OCI-M2 (cell line): ENCODE data around the gene PPP6R2.
"Not testable (repeated sequence)": the region's sequence is repeated elsewhere in the genome, so short reads cannot be mapped to it uniquely, and the experiment has no call there.

Source experiments
- DNase-seq: peaks from one replicate; lab custom pipeline; 2025; ENCODE audit not compliant: unreplicated experiment; lab: John Stamatoyannopoulos, UW

The PPP6R2 gene

DNA sequence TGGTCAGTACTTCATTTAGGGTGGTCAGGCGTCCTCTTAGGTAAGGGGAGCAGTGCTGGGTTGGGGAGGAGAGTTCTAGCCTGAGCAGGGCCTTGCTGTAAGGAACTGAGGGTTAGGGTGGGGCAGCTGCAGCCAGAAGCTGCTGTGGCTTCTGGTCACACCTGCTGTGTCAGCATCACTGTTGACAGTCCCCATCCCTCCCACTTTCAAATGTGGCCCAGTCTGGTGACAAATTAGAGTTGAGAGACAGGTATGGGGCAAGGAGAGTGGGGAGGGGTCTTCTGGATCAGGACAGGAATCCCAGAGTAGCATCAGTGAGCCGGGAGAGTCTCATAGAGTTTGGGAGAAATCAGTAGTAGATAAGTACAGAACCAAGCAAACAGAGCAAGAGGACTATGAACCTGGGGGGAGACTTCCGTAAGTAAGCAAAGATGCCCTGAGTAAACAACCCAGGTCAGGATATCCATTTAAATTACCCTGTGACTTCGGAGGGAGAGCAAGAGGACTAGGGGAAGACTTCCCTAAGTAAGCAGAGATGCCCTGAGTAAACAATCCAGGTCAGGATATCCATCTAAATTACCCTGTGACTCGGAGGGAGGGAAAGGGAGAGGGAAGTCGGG is 53.7 kb downstream of the PPP6R2 start:
- no peak for DNase-seq

DNA sequence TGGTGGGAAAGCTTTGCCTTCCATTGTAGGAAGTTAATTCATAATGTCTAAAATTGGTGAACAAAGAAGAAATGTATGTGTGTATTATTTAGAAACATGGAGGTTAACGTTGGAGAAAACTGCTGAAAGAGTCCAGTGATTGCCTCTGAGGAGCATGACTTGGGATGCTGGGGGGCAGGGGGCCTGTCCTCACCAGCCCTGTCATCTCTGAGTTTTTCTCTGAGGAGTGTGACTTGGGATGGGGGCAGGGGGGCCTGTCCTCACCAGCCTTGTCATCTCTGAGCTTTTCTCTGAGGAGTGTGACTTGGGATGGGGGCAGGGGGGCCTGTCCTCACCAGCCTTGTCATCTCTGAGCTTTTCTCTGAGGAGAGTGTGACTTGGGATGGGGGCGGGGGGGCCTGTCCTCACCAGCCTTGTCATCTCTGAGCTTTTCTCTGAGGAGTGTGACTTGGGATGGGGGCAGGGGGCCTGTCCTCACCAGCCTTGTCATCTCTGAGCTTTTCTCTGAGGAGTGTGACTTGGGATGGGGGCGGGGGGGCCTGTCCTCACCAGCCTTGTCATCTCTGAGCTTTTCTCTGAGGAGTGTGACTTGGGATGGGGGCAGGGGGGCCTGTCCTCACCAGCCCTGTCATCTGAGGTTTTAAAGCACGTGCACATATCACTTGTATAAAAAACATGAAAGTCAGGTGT is 54.4 kb downstream of the PPP6R2 start:
- DNase-seq: not testable (repeated sequence)

DNA sequence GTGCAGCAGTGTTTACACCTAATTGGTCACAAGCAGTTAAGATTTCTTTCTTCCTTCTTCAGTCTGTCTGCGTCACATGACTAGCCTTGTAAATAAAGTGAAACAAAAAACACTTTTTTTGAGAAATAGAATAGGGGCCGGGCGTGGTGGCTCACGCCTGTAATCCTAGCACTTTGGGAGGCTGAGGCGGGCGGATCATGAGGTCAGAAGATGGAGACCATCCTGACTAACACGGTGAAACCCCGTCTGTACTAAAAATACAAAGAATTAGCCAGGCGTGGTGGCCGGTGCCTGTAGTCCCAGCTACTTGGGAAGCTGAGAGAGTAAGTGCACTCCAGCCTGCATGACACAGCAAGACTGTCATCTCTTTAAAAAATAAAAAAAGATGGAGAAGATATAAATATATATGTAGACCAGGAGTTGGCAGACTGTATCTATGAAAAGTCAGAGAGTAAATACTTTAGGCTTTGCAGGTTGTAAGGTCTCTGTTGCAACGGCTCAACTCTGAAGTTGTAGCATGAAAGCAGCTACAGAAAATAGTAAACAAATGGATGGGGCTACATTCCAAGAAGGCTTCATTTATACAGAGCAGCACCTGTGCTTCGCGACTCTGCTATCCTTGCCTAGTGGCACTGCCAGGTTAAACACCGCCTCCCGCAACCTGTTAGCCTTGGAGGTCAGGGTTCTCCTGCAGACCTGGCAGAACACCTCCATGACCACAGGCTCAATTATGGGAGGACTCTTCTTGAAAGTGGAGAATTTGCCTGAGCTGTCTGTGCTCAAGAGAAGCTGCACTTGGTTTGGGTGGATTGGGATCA is 55.9 kb downstream of the PPP6R2 start:
- no peak for DNase-seq

DNA sequence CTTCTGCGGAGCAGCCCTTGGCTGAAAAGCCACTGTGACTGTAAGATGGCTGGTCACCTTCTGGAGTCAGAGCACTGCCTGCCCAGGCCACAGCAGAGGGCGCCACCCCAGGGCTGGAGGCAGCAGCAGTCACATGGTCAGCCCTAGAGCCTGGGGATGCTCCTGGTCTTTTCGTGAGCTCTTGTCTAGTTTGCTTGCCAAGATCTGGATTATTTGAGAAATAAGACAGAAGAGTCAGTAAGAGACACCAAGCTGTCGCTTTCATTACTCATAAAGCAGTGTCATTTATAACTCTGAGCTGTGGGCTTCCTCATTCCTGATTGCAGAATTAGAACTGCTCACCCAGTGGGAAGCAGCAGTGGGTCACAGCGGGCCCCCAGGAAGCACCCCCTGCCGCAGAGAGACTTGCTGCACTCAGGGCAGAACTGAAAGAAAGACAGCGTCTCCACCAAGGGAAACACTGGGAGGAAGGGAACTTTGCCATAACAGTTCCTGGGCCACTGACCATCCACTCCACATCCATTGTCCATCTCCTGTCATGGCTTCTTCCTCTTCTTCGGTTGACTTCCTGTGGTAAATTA is 56.7 kb downstream of the PPP6R2 start:
- DNase-seq: no peak

DNA sequence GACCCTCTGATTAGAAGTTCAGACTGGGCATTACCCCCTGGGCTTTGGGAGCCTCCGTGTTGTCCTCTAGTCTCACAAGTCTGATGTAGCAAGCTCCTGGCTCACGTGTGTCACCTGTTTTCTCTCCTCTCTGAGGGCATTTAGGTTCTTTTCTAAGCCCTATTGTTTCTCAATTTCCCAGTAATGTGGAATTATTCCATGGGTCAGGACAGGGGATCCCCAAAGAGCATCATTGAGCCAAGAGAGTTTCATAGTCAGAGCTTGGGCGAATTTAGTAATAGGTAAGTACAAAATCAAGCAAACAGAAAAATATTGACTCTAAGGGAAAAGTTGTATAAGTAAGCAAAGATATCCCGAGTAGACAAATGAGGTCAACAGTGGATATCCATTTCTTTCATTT is 57.3 kb downstream of the PPP6R2 start:
- no peak for DNase-seq

DNA sequence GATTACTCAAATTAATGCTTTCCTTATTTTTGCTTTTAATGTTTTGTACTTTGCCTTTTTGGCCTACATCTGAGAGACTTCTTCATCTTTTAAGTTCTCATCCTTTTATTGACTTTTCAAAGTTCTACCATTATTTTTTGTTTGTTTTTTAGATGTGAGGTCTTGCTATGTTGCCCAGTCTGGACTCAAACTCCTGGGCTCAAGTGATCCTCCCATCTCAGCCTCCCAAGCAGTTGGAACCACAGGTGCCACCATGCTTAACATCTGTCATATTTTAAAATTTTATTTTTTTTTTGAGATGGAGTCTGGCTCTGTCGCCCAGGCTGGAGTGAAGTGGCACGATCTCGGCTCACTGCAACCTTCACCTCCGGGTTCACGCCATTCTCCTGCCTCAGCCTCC is 57.8 kb downstream of the PPP6R2 start:
- no peak for DNase-seq

DNA sequence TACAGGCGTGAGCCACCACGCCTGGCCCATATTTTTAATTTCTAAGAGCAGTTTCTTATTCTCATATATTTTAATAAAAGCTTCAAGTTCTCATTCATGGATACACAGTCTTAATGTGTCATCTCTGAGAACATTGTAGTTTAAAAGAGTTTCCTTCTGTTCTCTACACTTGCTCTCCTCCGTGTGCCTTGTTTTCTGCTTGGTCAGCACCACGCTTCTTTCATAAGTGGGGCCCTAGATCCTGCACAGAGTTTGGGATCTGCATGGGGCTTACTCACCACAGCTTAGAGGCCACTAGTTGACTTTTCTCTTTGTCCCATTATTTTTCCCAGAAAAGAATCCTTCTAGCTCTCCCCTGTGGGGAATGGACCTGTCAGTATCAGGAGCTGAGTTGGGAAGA is 58.8 kb downstream of the PPP6R2 start:
- no peak for DNase-seq

DNA sequence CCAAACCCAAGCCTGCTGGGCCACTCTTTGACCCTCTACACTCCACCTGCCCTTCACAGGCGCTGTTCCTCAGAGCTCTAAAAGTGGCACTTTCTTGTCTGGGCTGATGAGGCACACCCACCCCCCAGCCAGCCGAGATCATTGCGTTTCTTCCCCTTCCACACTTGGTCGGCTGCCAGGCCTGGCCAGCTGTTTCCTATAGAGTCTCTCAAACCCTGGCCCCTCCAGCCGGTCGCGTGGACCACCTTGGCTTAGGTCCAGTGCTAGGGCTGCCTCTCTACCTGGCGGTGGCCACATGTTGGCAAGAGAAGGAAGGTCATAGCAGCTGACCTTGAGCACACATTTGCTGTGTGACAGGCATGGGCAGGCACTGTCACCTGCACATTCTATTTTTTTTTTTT is 60.6 kb downstream of the PPP6R2 start:
- no peak for DNase-seq

DNA sequence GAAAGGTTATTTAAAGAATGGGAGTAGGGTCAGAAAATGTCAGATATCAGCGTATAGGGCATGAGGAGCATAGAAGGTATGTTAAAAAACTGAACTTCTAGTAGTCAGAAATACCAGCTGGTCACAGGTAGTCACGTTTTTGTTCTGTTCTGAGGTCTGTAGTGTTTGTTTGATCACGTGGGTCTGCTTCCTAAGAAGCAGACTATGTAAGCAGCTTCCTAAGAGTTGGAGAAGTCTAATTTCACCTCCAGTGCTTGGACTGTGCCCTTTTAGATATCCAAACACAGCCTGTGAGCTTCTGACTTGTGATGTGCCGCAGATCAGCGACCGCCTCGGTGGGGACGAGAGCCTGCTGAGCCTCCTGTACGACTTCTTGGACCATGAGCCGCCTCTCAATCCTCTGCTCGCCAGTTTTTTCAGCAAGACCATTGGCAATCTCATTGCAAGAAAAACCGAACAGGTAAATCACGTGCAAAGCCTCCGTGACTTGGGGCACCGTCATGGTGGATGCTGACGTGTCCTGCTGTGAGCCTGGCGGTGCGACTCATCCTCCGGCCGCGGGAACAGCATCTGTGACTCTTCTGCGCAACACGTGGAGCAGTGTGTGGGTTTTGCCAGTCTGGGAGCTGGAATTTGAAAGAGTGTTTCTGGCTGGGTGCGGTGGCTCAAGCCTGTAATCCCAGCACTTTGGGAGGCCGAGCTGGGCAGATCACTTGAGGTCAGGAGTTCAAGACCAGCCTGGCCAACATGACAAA is 63.5 kb downstream of the PPP6R2 start:
- DNase-seq: no peak

DNA sequence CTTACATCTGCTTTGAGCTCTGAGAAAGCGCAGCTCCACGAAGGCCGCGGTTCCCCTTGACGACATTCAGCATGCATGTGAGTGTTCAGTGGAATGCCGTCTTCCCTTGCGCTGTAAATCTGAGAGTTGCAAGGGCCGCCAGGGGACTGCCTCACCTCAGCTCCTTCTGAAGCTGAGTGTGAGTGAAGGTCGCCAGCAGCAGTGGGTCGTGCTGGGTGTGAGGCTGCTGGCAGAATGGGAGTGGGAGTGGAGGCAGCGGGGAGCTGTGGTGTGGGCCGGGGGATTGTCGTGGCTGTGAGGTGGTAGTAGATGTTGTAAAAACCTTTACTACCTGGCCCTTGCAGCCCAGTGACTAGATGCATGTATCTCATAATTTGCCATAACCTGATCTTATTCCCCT is 65.2 kb downstream of the PPP6R2 start:
- no peak for DNase-seq

DNA sequence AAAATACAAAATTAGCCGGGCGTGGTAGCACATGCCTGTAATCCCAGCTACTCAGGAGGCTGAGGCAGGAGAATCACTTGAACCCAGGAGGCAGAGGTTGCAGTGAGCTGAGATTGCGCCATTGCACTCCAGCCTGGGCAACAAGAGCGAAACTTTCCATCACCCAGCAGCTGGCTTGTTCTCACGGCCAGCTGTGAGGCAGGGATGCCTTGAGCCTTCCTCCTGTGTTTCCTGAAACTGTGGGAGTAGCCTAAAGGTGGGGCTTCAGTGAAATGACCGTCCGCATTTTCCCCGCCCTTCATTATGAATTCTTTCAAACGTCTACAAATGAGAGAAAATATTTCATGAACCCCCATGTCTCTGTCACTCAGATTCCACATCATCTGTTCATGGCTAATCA is 65.8 kb downstream of the PPP6R2 start:
- DNase-seq: not testable (repeated sequence)

DNA sequence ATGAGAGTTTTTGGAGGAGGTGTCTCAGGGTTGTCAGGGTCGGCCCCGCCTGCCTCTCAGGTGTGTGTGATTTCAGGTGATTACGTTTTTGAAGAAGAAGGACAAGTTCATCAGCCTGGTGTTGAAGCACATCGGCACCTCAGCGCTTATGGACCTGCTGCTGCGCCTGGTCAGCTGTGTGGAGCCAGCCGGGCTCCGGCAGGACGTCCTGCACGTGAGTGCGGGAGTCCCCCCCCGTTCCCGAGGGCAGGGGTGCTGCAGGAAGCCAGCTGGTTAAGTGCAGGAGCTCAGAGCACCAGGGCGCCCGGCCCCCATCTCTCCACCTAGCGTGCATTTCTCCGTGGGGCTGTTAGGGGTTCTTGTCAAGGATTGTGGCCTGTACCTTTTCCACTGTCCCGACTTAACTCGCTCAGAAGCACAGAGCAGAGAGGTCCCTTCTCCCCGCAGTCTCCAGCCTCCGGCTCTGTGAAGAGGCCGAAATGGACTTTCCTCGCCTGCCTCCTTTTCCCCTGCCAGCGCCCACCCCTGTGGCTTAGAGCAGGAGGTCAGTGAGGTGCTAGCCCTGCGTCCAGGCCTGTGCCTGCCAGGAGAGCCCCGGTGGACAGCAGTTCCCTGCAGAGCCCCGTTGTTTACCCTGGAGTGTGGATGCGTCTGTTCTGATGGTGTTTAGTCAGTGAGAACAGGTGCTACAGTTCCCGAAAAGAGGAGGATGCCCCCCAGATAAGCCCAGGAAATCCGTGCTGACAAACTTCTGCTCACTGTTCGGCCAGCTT is 71.5 kb downstream of the PPP6R2 start:
- DNase-seq: no peak

DNA sequence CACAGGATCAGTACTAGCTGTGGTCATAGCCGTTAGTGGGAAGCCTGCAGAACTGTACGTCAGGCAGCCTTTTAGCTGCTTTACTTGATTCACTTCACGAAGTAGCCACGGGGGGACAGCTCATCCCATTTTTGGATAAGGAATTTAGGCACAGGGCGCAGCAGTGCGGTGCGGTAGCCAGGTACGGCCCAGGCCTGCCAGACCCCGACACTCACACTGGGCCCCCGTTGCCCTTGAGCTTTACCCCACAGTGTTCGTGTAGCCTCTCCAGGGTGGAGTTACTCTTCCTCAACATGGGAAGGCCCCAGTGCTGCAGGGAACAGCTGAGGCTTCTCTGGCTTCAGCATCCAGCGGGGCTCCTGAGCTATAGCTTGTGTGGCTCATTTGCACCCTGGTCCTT is 72.3 kb downstream of the PPP6R2 start:
- DNase-seq: no peak

DNA sequence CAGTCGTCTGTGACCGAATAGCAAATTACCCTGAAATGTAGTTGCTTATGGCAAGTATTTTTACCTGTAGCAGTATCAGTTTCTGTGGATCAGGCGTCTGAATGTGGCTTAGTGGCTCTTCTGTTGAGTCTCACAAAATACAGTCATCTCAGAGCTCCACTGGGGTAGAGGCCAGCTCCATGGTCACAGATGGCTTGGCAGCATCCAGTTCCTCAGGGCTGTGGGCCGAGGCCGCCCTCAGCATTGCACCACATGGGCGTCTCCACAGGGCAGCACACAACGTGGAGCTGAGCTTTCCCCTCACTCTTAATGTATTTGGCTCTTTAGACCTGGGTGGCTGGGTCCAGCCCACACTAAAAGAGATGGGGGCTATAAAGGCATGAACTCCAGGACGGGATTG is 73.9 kb downstream of the PPP6R2 start:
- DNase-seq: no peak

DNA sequence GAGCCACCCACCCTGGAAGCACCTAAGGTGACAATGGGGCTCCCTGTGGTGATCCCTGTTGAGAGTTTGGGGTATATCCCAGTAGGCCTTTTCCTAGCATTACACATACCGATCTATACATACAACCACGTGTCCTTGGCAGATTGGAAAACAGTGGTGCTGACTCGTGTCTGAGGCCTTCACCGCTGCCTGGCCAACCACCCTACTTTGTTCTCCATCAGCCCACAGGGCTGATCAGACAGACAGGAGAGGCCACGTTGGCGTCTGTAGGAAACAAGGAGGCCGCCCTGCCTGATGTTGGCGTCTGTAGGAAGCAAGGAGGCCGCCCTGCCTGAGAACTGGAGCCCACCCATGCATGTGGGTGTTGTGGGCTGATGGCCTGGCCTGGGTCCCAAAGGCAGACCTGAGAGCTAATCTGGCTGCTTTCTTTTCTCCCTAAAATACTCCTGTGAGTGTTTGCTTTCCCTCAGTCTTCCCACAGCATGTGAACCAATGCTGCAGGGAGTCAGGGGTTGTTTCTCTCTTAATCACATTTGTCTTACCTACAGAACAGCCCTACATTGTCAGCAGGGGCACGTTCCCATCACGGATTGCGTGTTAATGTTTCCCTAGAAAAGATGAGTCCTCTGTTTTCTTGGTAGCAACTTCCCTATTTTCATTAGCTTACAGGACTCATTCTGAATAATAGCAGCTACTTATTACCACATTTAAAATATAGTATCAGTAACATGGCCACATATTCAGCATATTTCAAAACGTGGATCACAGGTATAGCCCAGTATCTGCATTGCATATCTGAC is 74.5 kb downstream of the PPP6R2 start:
- no peak for DNase-seq

DNA sequence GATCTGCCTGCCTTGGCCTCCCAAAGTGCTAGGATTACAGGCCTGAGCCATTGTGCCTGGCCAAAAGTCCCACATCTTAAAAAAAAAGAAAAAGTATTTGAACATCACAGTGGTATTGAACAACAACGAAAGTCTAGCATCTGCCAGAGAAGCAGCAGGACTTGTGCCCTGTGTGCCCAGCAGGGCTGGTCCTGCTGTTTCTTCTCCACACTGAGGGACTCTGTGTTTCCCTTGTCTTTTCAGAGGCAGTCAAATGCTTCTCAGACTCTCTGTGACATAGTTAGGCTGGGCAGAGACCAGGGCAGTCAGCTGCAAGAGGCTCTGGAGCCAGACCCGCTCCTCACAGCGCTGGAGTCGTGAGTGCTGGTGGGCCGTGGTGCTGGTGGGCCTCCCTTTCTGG is 75.5 kb downstream of the PPP6R2 start:
- DNase-seq: no peak

DNA sequence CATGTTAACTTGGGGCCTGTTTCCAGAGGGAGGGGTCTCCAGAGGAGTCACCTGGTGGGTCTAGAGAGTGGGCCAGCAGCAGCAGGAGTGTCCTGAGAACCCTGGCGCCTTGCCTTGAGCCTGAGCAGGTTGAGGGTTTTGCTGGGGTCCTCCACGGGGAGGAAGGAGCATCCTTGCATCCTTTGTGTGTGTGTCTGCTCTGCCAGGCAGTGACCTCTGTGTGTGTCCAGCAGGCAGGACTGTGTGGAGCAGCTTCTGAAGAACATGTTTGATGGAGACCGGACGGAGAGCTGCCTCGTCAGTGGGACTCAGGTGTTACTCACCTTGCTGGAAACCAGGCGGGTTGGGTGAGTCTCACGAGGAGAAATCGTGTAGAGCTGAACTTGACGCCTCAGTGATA is 76.0 kb downstream of the PPP6R2 start:
- no peak for DNase-seq

DNA sequence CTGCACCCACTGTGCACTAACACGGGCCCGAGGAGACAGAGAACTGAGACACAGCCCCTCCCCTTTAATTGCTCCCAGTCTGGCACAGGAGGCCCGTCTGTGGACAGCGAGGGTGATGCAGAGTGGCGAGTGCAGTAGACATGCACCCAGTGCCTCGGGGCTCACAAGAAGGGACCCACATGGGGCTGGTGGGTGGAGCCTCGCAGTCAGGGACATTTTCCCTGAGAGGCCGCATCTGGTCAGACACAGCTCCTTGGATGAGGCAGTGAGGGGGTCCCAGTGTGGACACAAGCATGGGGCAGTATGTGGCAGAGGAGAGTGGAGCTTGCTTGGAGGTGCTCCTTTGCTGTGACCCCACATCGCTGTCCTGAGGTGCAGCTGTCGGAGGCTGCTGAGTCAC is 76.9 kb downstream of the PPP6R2 start:
- DNase-seq: no peak

DNA sequence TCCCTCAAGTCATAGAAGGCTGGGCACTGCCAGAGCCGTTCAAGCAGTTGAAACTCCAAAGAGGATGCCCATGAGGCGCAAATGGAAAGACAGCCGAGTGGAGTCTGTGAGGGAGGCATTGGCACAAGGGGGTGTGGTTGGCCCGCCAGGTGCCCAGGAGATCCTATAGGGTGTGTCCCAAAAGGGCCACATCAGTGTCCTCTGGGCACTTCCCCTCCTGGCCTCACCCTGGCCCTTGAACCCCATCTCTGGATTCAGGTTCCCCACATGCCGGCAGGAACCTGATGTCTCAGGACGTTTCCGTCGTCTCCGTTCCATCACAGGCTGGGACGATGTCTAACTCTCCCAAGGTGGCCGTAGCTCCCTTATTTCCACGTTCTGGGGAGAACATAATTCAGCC is 77.5 kb downstream of the PPP6R2 start:
- DNase-seq: no peak

DNA sequence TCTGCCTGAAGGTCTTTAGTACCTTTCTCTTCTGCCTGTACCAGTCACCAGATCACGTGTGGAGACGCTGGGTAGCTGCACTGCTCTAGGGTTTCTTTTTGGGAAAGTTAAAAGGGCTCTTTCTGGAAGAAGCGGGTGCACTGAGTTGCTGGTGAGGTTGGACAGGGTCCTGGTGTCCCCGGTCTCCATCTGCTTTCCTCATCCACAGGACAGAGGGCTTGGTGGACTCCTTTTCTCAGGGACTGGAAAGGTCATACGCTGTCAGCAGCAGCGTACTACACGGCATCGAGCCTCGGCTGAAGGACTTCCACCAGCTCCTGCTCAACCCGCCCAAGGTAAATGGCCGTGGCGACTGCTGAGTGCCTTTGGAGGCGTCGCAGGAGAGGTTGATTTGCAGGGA is 78.9 kb downstream of the PPP6R2 start:
- DNase-seq: no peak
